Stimulated activated CD4-positive, alpha-beta T cell treated with anti-CD3 and anti-CD28 coated beads, Interleukin-1b, Interleukin-23, amount 100 ng/mL, for 1 hour (primary cell): Measurements from ENCODE around the gene ZNF107.
"Not testable (repeated sequence)": the region's sequence is repeated elsewhere in the genome, so short reads cannot be mapped to it uniquely, and the experiment has no call there.

ENCODE experiments used
- DNase-seq, 2 donors: peaks; one replicate each; pipeline ENCODE4 v3.0.0-alpha.2; 2020; ENCODE audit warnings: low read depth in 2 of 2

Gene ZNF107

DNA sequence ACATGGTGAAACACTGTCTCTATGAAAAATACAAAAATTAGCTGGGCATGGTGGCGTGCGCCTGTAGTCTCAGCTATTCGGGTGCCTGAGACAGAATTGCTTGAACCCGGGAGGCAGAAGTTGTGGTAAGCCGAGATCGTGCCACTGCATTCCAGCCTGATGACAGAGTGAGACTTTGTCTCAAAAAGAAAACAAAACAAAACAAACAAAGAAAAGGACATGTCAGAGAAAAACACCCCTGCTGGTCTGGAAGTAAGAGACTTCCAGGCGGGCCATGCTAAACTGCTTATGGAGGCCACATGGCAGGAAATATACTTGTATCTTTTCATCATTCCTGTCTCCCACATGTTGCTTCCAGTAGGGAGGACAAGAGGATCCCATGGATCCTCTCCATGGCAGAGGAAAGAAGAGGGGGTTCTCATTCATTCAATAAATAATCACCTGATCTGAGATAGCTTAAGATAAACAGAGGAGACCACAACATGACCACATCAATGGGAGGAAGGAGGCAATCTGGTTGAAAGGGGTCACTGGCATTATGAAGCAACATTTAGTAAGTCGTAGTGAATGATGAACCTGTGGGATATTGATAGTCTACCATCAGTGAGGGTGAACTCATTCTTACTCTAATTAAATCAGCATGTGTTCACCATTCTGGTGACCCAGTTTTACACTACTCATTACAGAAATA, 67.8 kb downstream of the ZNF107 start:
- no peak for DNase-seq

DNA sequence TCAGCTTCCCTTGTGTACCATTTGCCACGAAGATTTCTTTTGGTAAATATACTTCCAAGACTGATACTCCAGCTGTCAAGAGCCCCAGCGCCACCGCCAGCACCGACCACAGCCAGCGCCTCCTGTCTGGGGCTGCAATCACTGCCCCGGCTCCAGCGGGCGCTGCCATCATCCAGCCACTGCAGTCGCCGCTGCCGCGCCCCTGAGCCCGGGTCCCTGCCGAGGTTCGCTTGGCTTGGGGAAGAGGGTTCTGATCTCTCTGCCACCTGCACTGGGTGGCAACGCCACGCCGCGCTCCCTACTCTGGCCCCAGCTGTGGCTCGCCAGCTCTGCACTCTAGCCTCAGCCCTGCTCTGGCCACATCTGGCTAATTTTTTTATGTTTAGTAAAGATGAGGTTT, 70.6 kb downstream of the ZNF107 start:
- no peak for DNase-seq

DNA sequence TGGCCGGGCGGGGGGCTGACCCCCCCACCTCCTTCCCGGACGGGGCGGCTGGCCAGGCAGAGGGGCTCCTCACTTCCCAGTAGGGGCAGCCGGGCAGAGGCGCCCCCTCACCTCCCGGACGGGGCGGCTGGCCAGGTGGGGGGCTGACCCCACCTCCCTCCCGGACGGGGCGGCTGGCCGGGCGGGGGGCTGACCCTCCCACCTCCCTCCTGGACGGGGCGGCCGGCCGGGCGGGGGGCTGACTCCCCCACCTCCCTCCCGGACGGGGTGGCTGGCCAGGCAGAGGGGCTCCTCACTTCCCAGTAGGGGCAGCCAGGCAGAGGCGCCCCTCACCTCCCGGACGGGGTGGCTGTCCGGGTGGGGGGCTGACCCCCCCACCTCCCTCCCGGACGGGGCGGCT, 72.5 kb downstream of the ZNF107 start:
- not testable (repeated sequence) for DNase-seq

- not testable (repeated sequence) for DNase-seq
These were observed 73.0 kb downstream of the ZNF107 start for GRCh38 chr7:64738953-64739352.

DNA sequence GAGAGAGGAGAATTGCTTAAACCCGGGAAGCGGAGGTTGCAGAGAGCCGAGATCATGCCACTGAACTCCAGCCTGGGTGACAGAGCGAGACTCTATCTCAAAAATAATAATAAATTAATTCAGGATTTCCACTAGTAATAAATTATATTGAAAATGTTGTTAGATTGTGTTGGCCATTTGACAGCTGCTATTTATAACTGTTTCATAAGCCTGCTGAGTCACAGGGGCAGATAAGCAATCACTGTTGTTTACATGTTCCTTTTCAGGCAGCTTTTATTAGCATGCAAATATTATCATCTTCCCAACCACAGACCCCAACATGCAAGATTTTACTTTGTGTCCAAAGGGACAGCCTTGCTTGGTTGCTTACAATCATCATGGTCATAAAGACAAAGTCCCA, 78.7 kb downstream of the ZNF107 start:
- DNase-seq: no peak

DNA sequence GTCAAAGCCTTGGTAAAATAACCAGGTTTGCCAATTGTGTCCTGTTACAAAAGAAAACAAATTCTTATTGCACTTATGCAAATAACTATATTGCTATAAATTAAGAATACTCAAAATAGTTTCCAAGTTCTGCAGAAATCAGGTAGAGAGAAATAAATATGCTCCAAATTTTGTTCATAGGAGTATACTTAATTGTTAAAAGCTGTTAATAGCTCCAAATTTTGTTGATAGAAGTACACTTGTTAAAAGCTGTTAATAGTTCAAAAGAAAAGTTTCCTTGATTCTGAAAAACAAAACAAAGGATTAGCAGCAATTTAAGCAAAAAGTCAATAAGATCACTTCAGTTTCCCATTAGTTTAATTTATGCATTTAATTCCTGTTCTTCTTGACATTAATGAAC, 81.9 kb downstream of the ZNF107 start:
- DNase-seq: no peak

DNA sequence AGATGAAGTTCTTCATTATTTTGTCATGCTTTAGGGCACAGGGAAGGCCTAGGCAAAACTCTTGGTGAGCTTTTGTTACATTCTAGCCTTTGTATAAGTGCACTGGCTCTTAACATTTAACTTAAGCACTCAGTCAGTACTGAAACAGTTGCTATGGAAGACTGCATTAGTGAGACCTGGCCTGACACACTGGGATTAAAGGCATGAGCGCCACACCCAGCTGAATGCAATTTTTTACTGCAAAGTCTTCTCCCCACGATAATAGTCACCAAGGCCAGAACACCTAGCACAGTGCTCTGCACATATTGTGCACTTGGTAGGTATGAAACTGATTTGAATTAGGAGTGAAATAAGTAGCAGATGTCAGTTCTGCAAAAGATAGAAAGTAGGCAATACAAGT, 87.1 kb downstream of the ZNF107 start:
- no peak for DNase-seq

GRCh38 chr7:64755865-64756264, 89.9 kb downstream of the ZNF107 start:
- no peak for DNase-seq

DNA sequence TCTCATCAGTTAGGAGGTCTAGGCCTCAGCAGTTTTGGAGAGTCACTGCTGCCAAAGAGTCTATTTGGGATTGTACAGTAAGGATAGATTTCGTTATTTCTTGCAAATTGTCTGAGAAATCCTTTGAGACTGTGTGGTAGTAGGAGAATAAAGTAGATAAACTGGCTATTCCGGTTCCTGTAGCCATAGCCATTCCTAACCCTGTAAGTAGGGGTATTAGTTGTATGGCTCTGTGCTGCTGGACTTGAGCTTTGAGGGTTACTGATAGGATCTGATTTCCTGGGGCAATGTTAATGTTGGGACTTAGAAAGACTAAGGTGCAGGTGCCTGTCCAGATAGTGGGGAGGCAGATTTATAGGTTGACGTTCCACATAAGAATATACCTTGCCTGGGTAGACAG, 92.2 kb downstream of the ZNF107 start:
- no peak for DNase-seq
